Measurements from ENCODE around the gene LCN6.

DNA sequence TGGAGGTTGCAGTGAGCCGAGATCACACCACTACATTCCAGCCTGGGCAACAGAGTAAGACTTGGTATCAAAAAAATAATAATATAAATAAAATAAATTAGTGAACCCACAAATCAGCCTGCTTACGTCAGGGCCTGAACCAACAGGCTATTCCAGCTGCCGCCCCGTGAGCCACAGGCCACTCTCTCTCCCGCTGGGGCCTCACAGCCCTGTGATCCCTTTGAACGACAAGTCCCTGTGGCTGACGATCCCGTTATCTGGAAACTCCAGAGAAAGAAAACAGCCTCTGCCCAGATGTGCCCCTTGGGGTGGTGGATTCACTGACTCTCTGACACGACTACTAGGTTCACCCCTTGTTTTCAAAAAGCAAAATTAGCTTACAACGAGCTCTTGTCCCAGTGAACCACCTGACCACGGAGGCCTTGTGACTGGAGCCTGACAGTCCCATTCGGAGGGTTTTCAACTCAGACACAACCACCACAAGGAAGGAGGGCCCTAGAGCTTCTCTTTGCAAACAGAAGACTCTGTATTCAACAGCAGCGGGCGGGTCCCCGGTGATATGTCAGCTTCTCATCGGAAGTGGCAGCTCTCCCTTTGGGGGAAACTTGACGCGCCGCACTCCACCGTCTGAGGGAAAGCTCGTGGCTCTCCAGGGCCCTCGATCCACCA, 40.3 kb downstream of the LCN6 start:
- TF ChIP-seq POLR2A (IDR thresholded peaks at IDR 0.05), result no peak
- TF ChIP-seq, protein P1, sequence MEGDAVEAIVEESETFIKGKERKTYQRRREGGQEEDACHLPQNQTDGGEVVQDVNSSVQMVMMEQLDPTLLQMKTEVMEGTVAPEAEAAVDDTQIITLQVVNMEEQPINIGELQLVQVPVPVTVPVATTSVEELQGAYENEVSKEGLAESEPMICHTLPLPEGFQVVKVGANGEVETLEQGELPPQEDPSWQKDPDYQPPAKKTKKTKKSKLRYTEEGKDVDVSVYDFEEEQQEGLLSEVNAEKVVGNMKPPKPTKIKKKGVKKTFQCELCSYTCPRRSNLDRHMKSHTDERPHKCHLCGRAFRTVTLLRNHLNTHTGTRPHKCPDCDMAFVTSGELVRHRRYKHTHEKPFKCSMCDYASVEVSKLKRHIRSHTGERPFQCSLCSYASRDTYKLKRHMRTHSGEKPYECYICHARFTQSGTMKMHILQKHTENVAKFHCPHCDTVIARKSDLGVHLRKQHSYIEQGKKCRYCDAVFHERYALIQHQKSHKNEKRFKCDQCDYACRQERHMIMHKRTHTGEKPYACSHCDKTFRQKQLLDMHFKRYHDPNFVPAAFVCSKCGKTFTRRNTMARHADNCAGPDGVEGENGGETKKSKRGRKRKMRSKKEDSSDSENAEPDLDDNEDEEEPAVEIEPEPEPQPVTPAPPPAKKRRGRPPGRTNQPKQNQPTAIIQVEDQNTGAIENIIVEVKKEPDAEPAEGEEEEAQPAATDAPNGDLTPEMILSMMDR (IDR thresholded peaks at IDR 0.05), result no peak
